ENCODE data around the gene HDX. TPM values are rescaled to one million over a fixed set of nuclear protein-coding genes. Genes with fewer than 3 reads are reported as not detected.

HDX gene
- total RNA-seq, 4 donors from 2014 or later: 7.5 to 12.9 (median 10.8) TPM

DNA sequence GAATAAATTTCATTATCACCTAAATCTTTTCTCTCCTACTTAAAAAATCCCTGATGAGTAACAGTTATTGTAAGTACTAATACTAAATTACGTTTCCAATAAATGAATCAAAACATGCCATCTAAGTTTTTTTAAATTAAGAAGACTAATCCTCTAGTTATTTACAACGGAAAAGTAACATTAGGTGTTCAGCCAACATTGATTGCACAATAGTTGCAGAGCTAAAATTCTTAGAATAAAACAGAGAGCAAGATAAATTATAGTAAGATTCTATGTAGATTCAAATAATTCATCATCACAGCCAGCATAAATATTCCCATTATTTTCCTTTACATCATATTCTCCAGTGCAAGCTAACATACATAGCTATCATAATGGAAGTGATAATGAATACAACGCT lies 139.2 kb downstream of the HDX start:
- 55 to 65% methylated on average over 3 of the region's 3 CpGs for WGBS, 2 donors
- Histone ChIP-seq H3K27ac (no peak overlapping the region), H3K27me3 (no peaks in the 10 kb centered on the region), H3K36me3 (no peaks in the 10 kb centered on the region), H3K4me1 (no peaks in the 10 kb centered on the region), H3K9me3 (no peaks in the 10 kb centered on the region), H3K4me3 (replicated peaks in 1 of 3) (no peak overlapping the region)
- DNase-seq: no peak
- intact Hi-C loops (cut with DNase I): no loop called here
- TF ChIP-seq POLR2A (IDR thresholded peaks at IDR 0.05): no peak
- TF ChIP-seq, protein P1, sequence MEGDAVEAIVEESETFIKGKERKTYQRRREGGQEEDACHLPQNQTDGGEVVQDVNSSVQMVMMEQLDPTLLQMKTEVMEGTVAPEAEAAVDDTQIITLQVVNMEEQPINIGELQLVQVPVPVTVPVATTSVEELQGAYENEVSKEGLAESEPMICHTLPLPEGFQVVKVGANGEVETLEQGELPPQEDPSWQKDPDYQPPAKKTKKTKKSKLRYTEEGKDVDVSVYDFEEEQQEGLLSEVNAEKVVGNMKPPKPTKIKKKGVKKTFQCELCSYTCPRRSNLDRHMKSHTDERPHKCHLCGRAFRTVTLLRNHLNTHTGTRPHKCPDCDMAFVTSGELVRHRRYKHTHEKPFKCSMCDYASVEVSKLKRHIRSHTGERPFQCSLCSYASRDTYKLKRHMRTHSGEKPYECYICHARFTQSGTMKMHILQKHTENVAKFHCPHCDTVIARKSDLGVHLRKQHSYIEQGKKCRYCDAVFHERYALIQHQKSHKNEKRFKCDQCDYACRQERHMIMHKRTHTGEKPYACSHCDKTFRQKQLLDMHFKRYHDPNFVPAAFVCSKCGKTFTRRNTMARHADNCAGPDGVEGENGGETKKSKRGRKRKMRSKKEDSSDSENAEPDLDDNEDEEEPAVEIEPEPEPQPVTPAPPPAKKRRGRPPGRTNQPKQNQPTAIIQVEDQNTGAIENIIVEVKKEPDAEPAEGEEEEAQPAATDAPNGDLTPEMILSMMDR (IDR thresholded peaks at IDR 0.05): no peak

DNA sequence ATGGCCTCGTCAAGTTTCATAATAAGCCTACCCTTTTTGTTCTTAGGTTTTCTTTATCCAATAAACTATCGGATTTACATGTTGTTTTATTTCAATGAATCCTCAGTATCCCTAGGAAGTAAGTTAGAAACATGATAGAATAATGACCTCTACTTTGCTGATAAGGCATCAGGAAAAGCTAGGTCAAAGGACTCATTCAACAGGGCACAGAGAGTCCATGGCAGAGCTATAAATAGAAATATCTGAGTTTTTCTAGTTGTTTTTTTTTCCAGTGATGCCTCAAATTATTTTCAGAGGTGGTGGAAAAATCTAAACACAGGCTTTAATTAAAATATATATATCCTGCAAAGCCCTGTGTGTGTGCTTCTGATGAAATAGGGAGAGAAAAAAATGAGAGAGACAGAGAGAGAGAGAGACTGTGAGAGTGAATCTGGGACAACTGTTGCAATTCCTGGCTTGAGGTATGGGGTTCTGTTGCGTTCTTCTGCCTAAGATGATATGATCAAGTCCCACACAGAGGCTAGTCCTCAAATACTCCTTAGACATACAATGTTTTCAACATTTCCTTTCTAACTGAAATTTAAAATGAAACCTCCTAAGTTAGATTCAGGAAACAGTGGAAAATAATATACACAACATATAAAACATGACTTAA lies 139.9 kb downstream of the HDX start:
- H3K4me1 ChIP-seq: no peaks in the 10 kb centered on the region
- no peaks in the 10 kb centered on the region for H3K9me3 ChIP-seq
- no peak overlapping the region for H3K27ac ChIP-seq
- H3K36me3 ChIP-seq: no peaks in the 10 kb centered on the region
- no peak overlapping the region for H3K4me3 ChIP-seq (replicated peaks in 1 of 3)
- DNase-seq: no peak
- no peaks in the 10 kb centered on the region for H3K27me3 ChIP-seq
- intact Hi-C loops (cut with DNase I): no loop called here
- WGBS, 2 donors: 80 to 83% methylated on average over 3 of the region's 3 CpGs
- TF ChIP-seq, protein P1 (IDR thresholded peaks at IDR 0.05): no peak

DNA sequence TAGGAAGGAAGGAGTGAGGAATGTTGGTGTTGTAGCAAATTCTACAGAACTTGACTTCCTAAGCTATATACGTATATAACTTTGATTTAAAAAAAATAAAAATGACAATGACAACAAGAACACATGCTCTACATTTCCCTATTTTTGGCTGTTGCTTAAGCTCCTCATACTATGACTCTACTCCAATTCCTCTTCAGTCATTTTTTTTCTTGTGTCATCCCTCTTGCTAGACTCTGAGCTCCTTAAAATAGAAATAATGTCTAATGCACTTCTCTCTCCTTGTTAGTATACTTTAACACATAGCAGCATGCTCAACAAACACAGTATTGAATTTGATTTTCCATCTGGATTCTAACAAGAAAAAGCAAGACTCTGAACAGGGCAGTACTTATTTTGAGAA lies 144.0 kb downstream of the HDX start:
- H3K27me3 ChIP-seq: no peaks in the 10 kb centered on the region
- no peaks in the 10 kb centered on the region for H3K4me1 ChIP-seq
- H3K27ac ChIP-seq: no peak overlapping the region
- WGBS, 2 donors: 83 to 97% methylated on average over 1 of the region's 1 CpG
- H3K36me3 ChIP-seq: no peaks in the 10 kb centered on the region
- H3K9me3 ChIP-seq: no peaks in the 10 kb centered on the region
- DNase-seq: no peak
- intact Hi-C loops (cut with DNase I): no loop called here
- TF ChIP-seq POLR2A (IDR thresholded peaks at IDR 0.05): no peak
- TF ChIP-seq, protein P1 (IDR thresholded peaks at IDR 0.05): no peak
- no peak overlapping the region for H3K4me3 ChIP-seq (replicated peaks in 1 of 3)

DNA sequence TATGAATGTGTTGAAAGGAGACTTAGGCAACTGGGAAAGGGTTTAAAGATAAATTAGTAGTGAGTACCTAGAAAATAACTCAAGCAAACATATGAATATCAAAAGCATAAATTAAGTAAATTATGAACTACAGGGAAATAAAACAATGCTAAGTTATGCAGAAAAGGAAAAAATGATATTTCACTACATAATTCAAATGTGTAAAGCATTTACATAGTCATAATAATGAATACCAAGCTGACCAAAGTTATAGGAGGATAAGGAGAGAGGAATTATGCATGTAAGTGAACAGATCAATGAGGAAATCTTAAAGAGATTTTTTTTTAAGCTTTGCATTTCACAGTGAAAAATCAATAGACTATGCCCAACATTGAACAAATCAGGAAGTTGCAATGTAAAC lies 145.0 kb downstream of the HDX start:
- Histone ChIP-seq H3K27ac (no peak overlapping the region), H3K36me3 (no peaks in the 10 kb centered on the region), H3K9me3 (no peaks in the 10 kb centered on the region), H3K4me3 (replicated peaks in 1 of 3) (no peak overlapping the region), H3K4me1 (no peaks in the 10 kb centered on the region), H3K27me3 (no peaks in the 10 kb centered on the region)
- TF ChIP-seq, protein P1 (IDR thresholded peaks at IDR 0.05): no peak
- no peak for TF ChIP-seq POLR2A (IDR thresholded peaks at IDR 0.05)
- intact Hi-C loops (cut with DNase I): no loop called here
- no peak for DNase-seq

DNA sequence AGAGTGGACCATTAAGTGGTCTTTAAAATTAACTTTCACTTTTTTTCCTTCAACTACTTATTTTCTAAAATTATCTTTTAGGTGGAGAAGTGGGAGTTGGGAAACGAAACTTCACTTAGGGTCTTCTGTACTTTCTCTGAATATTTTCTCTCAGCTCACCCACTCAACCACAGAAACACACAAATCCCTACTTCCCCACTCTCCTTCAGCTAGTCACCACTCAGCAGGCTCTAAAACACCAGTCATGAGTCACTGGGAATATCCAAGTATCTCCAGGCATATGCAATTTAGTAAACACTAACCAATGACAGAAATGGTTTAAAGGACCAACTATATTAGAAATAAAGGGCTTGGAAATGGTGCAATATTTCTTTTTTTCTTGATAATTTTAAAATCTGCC lies 161.3 kb downstream of the HDX start:
- DNase-seq: no peak
- Histone ChIP-seq H3K27me3 (no peaks in the 10 kb centered on the region), H3K4me3 (replicated peaks in 1 of 3) (no peak overlapping the region), H3K9me3 (no peaks in the 10 kb centered on the region), H3K4me1 (no peaks in the 10 kb centered on the region), H3K36me3 (no peaks in the 10 kb centered on the region), H3K27ac (no peak overlapping the region)
- 52 to 53% methylated on average over 1 of the region's 1 CpG for WGBS, 2 donors
- TF ChIP-seq, protein P1 (IDR thresholded peaks at IDR 0.05): no peak
- TF ChIP-seq POLR2A (IDR thresholded peaks at IDR 0.05): no peak
- intact Hi-C loops (cut with DNase I): no loop called here

Measured in thyroid gland (tissue), 4 donors.